HEK293 (cell line): ENCODE data around the gene ARL5A.

Experiments used
- CTCF ChIA-PET: fragments of 350-600 bp; formaldehyde crosslinking; extraction: SDS; loops from one replicate; lab custom pipeline; 2021; ENCODE audit warnings: antibody characterized with exemption; lab: Yijun Ruan, JAX
- POLR2A ChIA-PET: fragments of 300-600 bp; formaldehyde crosslinking; extraction: SDS; loops from one replicate; lab custom pipeline; 2020; ENCODE audit warnings: antibody characterized with exemption, inconsistent platforms; lab: Yijun Ruan, JAX
- H3K27ac ChIP-seq: fragments of 200-500 bp; sonication (Bioruptor generic); 2 replicates; pipeline ENCODE4 v1.5.1; 2014; ENCODE audit warnings: low read depth, low read length, control low read depth, inconsistent platforms; ENCODE audit errors: extremely low read depth
- H3K36me3 ChIP-seq, 2 experiments: fragments of 200-500 bp in 1 of 2; sonication (Bioruptor generic) in 1 of 2; 1 replicate in 1 of 2; 2 replicates in 1 of 2; pipeline ENCODE4 v1.5.1; 2014 to 2017; ENCODE audit warnings: inconsistent platforms in 2 of 2, low read length in 2 of 2; ENCODE audit not compliant: control insufficient read depth in 2 of 2, insufficient read depth in 1 of 2
- H3K4me1 ChIP-seq: fragments of 200-500 bp; sonication (Bioruptor generic); 2 replicates; pipeline ENCODE4 v1.5.1; 2014; ENCODE audit warnings: mild to moderate bottlenecking, low read length, inconsistent platforms; ENCODE audit not compliant: control insufficient read depth, insufficient read depth
- H3K4me3 ChIP-seq: 2 replicates; pipeline ENCODE4 v1.5.1; 2011; ENCODE audit warnings: low read depth, mild to moderate bottlenecking, control low read depth, low read length, moderate library complexity
- H3K9me3 ChIP-seq: fragments of 200-500 bp; sonication (Bioruptor generic); 2 replicates; pipeline ENCODE4 v1.5.1; 2014; ENCODE audit warnings: low read depth, low read length, inconsistent platforms; ENCODE audit not compliant: control insufficient read depth, insufficient read depth
- SALL2 ChIP-seq: fragments of 450-650 bp; formaldehyde crosslinking; IDR thresholded peaks from 2 replicates; pipeline ENCODE4 v1.5.0; 2017; ENCODE audit warnings: missing biosample characterization, mild to moderate bottlenecking, missing genetic modification characterization, borderline replicate concordance
- SCRT2 ChIP-seq: fragments of 450-650 bp; formaldehyde crosslinking; IDR thresholded peaks from 2 replicates; pipeline ENCODE4 v1.5.1; 2016; ENCODE audit warnings: missing biosample characterization, missing genetic modification characterization
- SETDB1 ChIP-seq: IDR thresholded peaks from one replicate; pipeline ENCODE4 v1.6.1; 2017; ENCODE audit warnings: mild to moderate bottlenecking, low read length, moderate library complexity, mixed read lengths; ENCODE audit not compliant: insufficient read length
- YY2 ChIP-seq: fragments of 450-650 bp; formaldehyde crosslinking; IDR thresholded peaks from 2 replicates; pipeline ENCODE4 v1.5.1; 2016; ENCODE audit warnings: missing biosample characterization, missing genetic modification characterization
- ZBTB44 ChIP-seq: fragments of 450-650 bp; IDR thresholded peaks from 2 replicates; pipeline ENCODE4 v1.5.1; 2018; ENCODE audit warnings: missing biosample characterization, mild to moderate bottlenecking, missing genetic modification characterization
- ZBTB49 ChIP-seq: fragments of 450-650 bp; formaldehyde crosslinking; IDR thresholded peaks from 2 replicates; pipeline ENCODE4 v1.5.1; 2016; ENCODE audit warnings: missing biosample characterization, missing genetic modification characterization, low read depth
- ZIC2 ChIP-seq: fragments of 450-650 bp; formaldehyde crosslinking; IDR thresholded peaks from 2 replicates; pipeline ENCODE4 v1.5.1; 2016; ENCODE audit warnings: missing biosample characterization, missing genetic modification characterization
- ZNF10 ChIP-seq: fragments of 450-650 bp; formaldehyde crosslinking; IDR thresholded peaks from 2 replicates; pipeline ENCODE4 v1.5.1; 2017; ENCODE audit warnings: missing biosample characterization, missing genetic modification characterization
- ZNF223 ChIP-seq: fragments of 450-650 bp; formaldehyde crosslinking; IDR thresholded peaks from 2 replicates; pipeline ENCODE4 v1.5.1; 2016; ENCODE audit warnings: missing biosample characterization, missing genetic modification characterization
- ZNF280D ChIP-seq: fragments of 450-650 bp; formaldehyde crosslinking; IDR thresholded peaks from 2 replicates; pipeline ENCODE4 v1.5.1; 2016; ENCODE audit warnings: missing biosample characterization, missing genetic modification characterization
- ZNF302 ChIP-seq: fragments of 450-650 bp; formaldehyde crosslinking; IDR thresholded peaks from 2 replicates; pipeline ENCODE4 v1.5.1; 2016; ENCODE audit warnings: missing biosample characterization, missing genetic modification characterization, low read depth
- ZNF398 ChIP-seq: fragments of 450-650 bp; formaldehyde crosslinking; IDR thresholded peaks from 2 replicates; pipeline ENCODE4 v1.5.1; 2017; ENCODE audit warnings: missing biosample characterization, missing genetic modification characterization
- ZNF48 ChIP-seq: fragments of 450-650 bp; formaldehyde crosslinking; IDR thresholded peaks from 2 replicates; pipeline ENCODE4 v1.5.1; 2016; ENCODE audit warnings: missing biosample characterization, missing genetic modification characterization
- ZNF488 ChIP-seq: fragments of 450-650 bp; formaldehyde crosslinking; IDR thresholded peaks from 2 replicates; pipeline ENCODE4 v1.5.1; 2016; ENCODE audit warnings: missing biosample characterization, missing genetic modification characterization
- ZNF560 ChIP-seq: fragments of 450-650 bp; formaldehyde crosslinking; IDR thresholded peaks from 2 replicates; pipeline ENCODE4 v1.5.1; 2017; ENCODE audit warnings: missing biosample characterization, missing genetic modification characterization, borderline replicate concordance
- ZNF670 ChIP-seq: fragments of 450-650 bp; formaldehyde crosslinking; IDR thresholded peaks from 2 replicates; pipeline ENCODE4 v1.5.1; 2016; ENCODE audit warnings: missing biosample characterization, missing genetic modification characterization, low read depth
- ZNF768 ChIP-seq: fragments of 450-650 bp; formaldehyde crosslinking; IDR thresholded peaks from 2 replicates; pipeline ENCODE4 v1.5.1; 2018; ENCODE audit warnings: missing biosample characterization, mild to moderate bottlenecking, missing genetic modification characterization
- ZSCAN5A ChIP-seq: fragments of 450-650 bp; formaldehyde crosslinking; IDR thresholded peaks from 2 replicates; pipeline ENCODE4 v1.5.1; 2016; ENCODE audit warnings: missing biosample characterization, missing genetic modification characterization

Gene ARL5A

GRCh38 chr2:151802315-151802714 is 25.9 kb downstream of the ARL5A start:
- TF ChIP-seq ZSCAN5A (no peak), ZIC2 (no peak), SCRT2 (tag by site-specific recombination) (no peak), SETDB1 (no peak), ZBTB44 (tag by site-specific recombination) (no peak), ZNF302 (tag by site-specific recombination) (no peak), SALL2 (no peak), ZNF10 (tag by site-specific recombination) (no peak), ZNF560 (tag by site-specific recombination) (no peak), ZNF670 (tag by site-specific recombination) (no peak), ZNF48 (tag by site-specific recombination) (no peak), ZBTB49 (no peak), ZNF488 (tag by site-specific recombination) (no peak), YY2 (tag by site-specific recombination) (no peak), ZNF398 (tag by site-specific recombination) (no peak), ZNF280D (tag by site-specific recombination) (no peak), ZNF223 (no peak), ZNF768 (no peak)
- H3K9me3 ChIP-seq: no peaks in the 10 kb centered on the region
- ChIA-PET POLR2A (no interaction called here), CTCF (interaction anchor here (1.4 kb wide), 1 partner anchor 11 kb away, joined by 4 read pairs; no protein-coding TSS in a partner anchor)
- no peak overlapping the region for H3K4me3 ChIP-seq
- no peaks in the 10 kb centered on the region for H3K4me1 ChIP-seq
- no peak overlapping the region for H3K27ac ChIP-seq
- peaks cover 21 to 45% of the 10 kb centered on the region in 2 experiments; a peak in 2 of 3 replicates for H3K36me3 ChIP-seq
